Right cardiac atrium (tissue), 5 donors: Measurements from ENCODE around the gene PCDHB10. TPM values are rescaled to one million over a fixed set of nuclear protein-coding genes. Genes with fewer than 3 reads are reported as not detected.
A peak's percentile ranks its signal among the peaks of the same experiment; 100 is the strongest.
"Not testable (repeated sequence)": the region's sequence is repeated elsewhere in the genome, so short reads cannot be mapped to it uniquely, and the experiment has no call there.

Source experiments
- ATAC-seq, 2 donors: fragments of 200-7000 bp; cut with Tn5 transposase; one replicate each; pipeline versions ENCODE4 v1.8.0 to v1.9.1; 2020; ENCODE audit warnings: moderate library complexity in 2 of 2, mild to moderate bottlenecking in 1 of 2
- DNase-seq, 3 donors: peaks; one replicate each; pipeline ENCODE4 v3.0.0-alpha.2; 2020
- H3K27ac ChIP-seq: one replicate; pipeline ENCODE4 v1.5.1; 2013; ENCODE audit warnings: mild to moderate bottlenecking, low read length, control low read depth, moderate library complexity
- H3K27me3 ChIP-seq: one replicate; pipeline ENCODE4 v1.6.1; 2013; ENCODE audit not compliant: control insufficient read depth, insufficient read depth
- H3K4me1 ChIP-seq: one replicate; pipeline ENCODE4 v1.6.1; 2013; ENCODE audit warnings: low read length; ENCODE audit not compliant: control insufficient read depth, insufficient read depth
- H3K4me3 ChIP-seq: one replicate; pipeline ENCODE4 v1.5.1; 2013; ENCODE audit warnings: low read length, control low read depth
- H3K9me3 ChIP-seq: one replicate; pipeline ENCODE4 v1.6.1; 2013; ENCODE audit warnings: low read length; ENCODE audit not compliant: control insufficient read depth
- WGBS: extraction: QIAGEN DNeasy Blood & Tissue Kit; methylation state at CpG from one replicate; pipeline ENCODE4 v1.1.7; 2013; 5-methylcytosine and 5-hydroxymethylcytosine counted together
- intact Hi-C, 4 donors: fragments of 100-400 bp; cut with DNase I; formaldehyde crosslinking; loops; one replicate each; pipeline versions ENCODE4 v1.11.0 to v1.14.0; 2022 to 2023
- polyA plus RNA-seq: library from polyadenylated mRNA; stranded (reverse); fragments of 200-250 nt; gene quantifications from one replicate; pipeline ENCODE4 v1.2.3, GENCODE V29; 2013
- total RNA-seq, 4 donors: library from RNA; stranded (reverse); fragmentation: NEBNext Ultra II Directional; extraction: Animal tissue kit (Norgen Biotek cat#: 25700); gene quantifications; one replicate each; pipeline ENCODE4 v1.2.1, GENCODE V29; 2021
- donor health status: healthy with polysubstance abuse.
- donor health status: DM: no; HTN: yes; CAD: no.
- donor health status: DM: no; HTN: no; CAD: no.
- donor health status: DM: no; HTN: yes; CAD: no; lungs with severe emphysema.
- donor health status: DM: yes; HTN: yes; CAD: no.

Gene PCDHB10
- total and polyA plus RNA-seq, 5 donors: 1.00 to 2.0 (median 1.4) TPM

GRCh38 chr5:141214583-141214982, 22.4 kb downstream of the PCDHB10 start:
- H3K27ac ChIP-seq, H3K9me3 ChIP-seq, H3K4me3 ChIP-seq, DNase-seq, H3K27me3 ChIP-seq, H3K4me1 ChIP-seq: not testable (repeated sequence)
- 52% methylated on average over 11 of the region's 12 CpGs for WGBS
- peak in 1 of 2 donors; percentile 36 for ATAC-seq
- intact Hi-C loops: loop anchor here in 2 of 4 donors (10.0 kb wide), 1 partner anchor 350 kb away; no protein-coding TSS in a partner anchor

- DNase-seq, H3K27me3 ChIP-seq, H3K27ac ChIP-seq, H3K9me3 ChIP-seq, H3K4me1 ChIP-seq, H3K4me3 ChIP-seq, ATAC-seq: not testable (repeated sequence)
- WGBS: 29% methylated on average over 34 of the region's 40 CpGs
- intact Hi-C loops: loop anchor here in 2 of 4 donors (10.0 kb wide), 1 partner anchor 349 kb away; no protein-coding TSS in a partner anchor
These were observed 23.4 kb downstream of the PCDHB10 start for GRCh38 chr5:141215504-141215903.

- not testable (repeated sequence) for H3K27ac ChIP-seq, ATAC-seq, H3K4me1 ChIP-seq, H3K27me3 ChIP-seq, DNase-seq, H3K9me3 ChIP-seq, H3K4me3 ChIP-seq
- intact Hi-C loops: loop anchor here in 2 of 4 donors (10.0 kb wide), 1 partner anchor 349 kb away; no protein-coding TSS in a partner anchor
- WGBS: 32% methylated on average over 18 of the region's 26 CpGs
These were observed 23.9 kb downstream of the PCDHB10 start for GRCh38 chr5:141216035-141216434.

GRCh38 chr5:141223112-141223783, 31.1 kb downstream of the PCDHB10 start, which contains the start of gene PCDHB14:
Gene PCDHB14 (plus strand): TSS chr5:141223343. CDS start chr5:141223506, 163 bp downstream.
- Histone ChIP-seq H3K4me1 (no peaks in the 10 kb centered on the region), H3K4me3 (peak within 1 kb of the TSS; percentile 43), H3K27me3 (no peaks in the 10 kb centered on the region), H3K27ac (no peak within 1 kb of the TSS), H3K9me3 (peaks cover 10% of the 10 kb centered on the region)
- intact Hi-C loops: no loop called here
- DNase-seq (no peak), ATAC-seq (no peak)
- WGBS: 22% methylated on average over 15 of the region's 15 CpGs

GRCh38 chr5:141224844-141225243, 32.7 kb downstream of the PCDHB10 start:
- H3K27ac ChIP-seq, DNase-seq, H3K27me3 ChIP-seq, H3K4me1 ChIP-seq, H3K9me3 ChIP-seq, ATAC-seq, intact Hi-C loops, H3K4me3 ChIP-seq: not testable (repeated sequence)
- WGBS: 18% methylated on average over 34 of the region's 40 CpGs

GRCh38 chr5:141225421-141225820, 33.3 kb downstream of the PCDHB10 start:
- H3K4me1 ChIP-seq, H3K9me3 ChIP-seq, ATAC-seq, H3K27ac ChIP-seq, DNase-seq, intact Hi-C loops, H3K4me3 ChIP-seq, H3K27me3 ChIP-seq: not testable (repeated sequence)
- 22% methylated on average over 30 of the region's 30 CpGs for WGBS

GRCh38 chr5:141234109-141234667, 42.0 kb downstream of the PCDHB10 start:
- peak overlapping the region; percentile 30 for H3K4me3 ChIP-seq
- WGBS: 6% methylated on average over 15 of the region's 15 CpGs
- no peak for DNase-seq
- H3K27me3 ChIP-seq: no peaks in the 10 kb centered on the region
- H3K27ac ChIP-seq: no peak overlapping the region
- ATAC-seq: no peak
- intact Hi-C loops: loop anchor here in 1 of 4 donors (10.0 kb wide), 1 partner anchor 171 kb away; the partner anchor contains the start of genes PCDHGA9 and PCDHGB6
- peaks cover 6% of the 10 kb centered on the region for H3K9me3 ChIP-seq
- H3K4me1 ChIP-seq: no peaks in the 10 kb centered on the region

GRCh38 chr5:141235922-141236321, 43.8 kb downstream of the PCDHB10 start:
- intact Hi-C loops: loop anchor here in 1 of 4 donors (10.0 kb wide), 1 partner anchor 169 kb away; the partner anchor contains the start of genes PCDHGA9 and PCDHGB6
- WGBS: 20% methylated on average over 40 of the region's 40 CpGs

GRCh38 chr5:141236516-141237313, 44.6 kb downstream of the PCDHB10 start:
- DNase-seq (no peak), ATAC-seq (no peak)
- H3K27ac ChIP-seq: no peak overlapping the region
- peaks cover 20% of the 10 kb centered on the region for H3K9me3 ChIP-seq
- H3K4me1 ChIP-seq: no peaks in the 10 kb centered on the region
- H3K27me3 ChIP-seq: no peaks in the 10 kb centered on the region
- WGBS: 13% methylated on average over 32 of the region's 32 CpGs
- no peak overlapping the region for H3K4me3 ChIP-seq
- intact Hi-C loops: loop anchor here in 1 of 4 donors (10.0 kb wide), 1 partner anchor 168 kb away; the partner anchor contains the start of genes PCDHGA9 and PCDHGB6

More at GRCh38 chr5:141235922-141236321, 43.8 kb downstream of the PCDHB10 start:
- not testable (repeated sequence) for DNase-seq, ATAC-seq, H3K27me3 ChIP-seq, H3K4me3 ChIP-seq, H3K27ac ChIP-seq, H3K4me1 ChIP-seq
- H3K9me3 ChIP-seq: peaks cover 13% of the 10 kb centered on the region

GRCh38 chr5:141241496-141241895, 49.3 kb downstream of the PCDHB10 start:
- DNase-seq (peak in 1 of 3 donors; percentile 13), ATAC-seq (no peak)
- WGBS: 19% methylated on average over 43 of the region's 43 CpGs
- H3K27ac ChIP-seq: no peak overlapping the region
- peaks cover 31% of the 10 kb centered on the region for H3K9me3 ChIP-seq
- H3K27me3 ChIP-seq: no peaks in the 10 kb centered on the region
- H3K4me1 ChIP-seq: no peaks in the 10 kb centered on the region
- intact Hi-C loops: no loop called here
- H3K4me3 ChIP-seq: no peak overlapping the region
